CD4-positive, alpha-beta T cell treated with Interleukin-15 for 4 hours (primary cell): ENCODE results near the gene MRTFA.

Experiments used
- DNase-seq: peaks from one replicate; pipeline ENCODE4 v3.0.0-alpha.2; 2020; ENCODE audit warnings: low spot score

The MRTFA gene

DNA sequence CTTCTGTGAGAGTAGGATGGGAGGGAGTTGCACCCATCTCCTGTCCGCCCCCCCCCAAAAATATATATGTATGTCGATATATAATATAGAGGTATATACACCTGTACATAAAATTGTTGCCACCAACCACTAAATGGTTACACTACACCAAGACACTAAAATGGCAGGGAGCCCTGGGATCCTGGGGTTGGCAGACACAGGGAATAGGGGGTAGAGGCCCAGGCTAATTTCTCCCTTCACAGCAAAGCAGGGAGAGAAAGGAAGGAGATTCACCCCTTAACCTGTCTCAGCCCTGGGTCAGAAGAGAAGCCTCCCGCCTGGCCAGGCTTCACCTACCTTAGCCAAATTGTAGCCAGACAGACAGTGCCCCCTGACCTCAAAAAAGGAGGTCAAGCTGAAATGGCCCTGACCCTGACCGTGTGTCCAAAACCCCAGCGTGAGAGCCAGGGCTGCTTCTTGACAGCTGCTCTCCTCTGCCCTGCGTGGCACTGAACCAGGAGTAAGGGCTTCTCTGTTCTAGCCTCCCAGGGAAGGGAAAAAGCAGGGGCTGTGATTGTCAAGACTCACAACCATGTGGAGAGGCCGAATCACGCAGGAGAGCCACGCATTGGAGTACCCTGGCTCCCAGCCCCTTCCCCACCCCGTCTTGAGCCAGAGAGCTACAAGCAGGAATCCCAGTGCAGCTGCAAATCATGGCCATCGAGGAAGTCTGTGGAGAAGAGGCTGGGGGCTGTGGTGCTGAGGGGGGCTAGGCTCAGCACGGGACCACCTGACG lies 225.6 kb downstream of the MRTFA start:
- no peak for DNase-seq

GRCh38 chr22:40410272-40410671 lies 226.2 kb downstream of the MRTFA start:
- DNase-seq, result no peak

DNA sequence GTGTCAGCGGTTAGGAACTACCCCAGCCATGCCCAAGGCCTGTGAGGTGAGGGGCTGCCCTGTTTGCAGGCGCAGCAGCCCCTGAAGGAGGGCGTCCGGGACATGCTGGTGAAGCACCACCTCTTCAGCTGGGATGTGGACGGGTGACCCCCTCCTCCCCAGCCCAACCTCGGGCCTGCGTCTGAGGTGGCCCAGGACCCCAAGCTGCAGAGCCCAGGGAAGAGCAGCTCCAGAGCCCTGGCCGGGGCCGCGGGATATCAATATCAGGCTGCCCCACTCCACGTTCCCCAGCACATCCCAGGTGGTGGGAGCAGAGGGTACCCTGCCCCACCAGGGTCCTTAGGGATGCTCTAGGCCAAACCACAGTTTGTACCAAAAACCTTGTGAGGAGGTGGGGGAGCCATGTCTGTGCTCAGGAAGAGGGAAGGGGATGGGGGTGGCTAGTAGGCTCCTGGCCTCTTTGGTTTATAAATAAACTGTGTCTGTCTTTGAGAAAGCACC lies 226.9 kb downstream of the MRTFA start:
- no peak for DNase-seq

GRCh38 chr22:40408718-40409612 lies 227.6 kb downstream of the MRTFA start:
- no peak for DNase-seq

DNA sequence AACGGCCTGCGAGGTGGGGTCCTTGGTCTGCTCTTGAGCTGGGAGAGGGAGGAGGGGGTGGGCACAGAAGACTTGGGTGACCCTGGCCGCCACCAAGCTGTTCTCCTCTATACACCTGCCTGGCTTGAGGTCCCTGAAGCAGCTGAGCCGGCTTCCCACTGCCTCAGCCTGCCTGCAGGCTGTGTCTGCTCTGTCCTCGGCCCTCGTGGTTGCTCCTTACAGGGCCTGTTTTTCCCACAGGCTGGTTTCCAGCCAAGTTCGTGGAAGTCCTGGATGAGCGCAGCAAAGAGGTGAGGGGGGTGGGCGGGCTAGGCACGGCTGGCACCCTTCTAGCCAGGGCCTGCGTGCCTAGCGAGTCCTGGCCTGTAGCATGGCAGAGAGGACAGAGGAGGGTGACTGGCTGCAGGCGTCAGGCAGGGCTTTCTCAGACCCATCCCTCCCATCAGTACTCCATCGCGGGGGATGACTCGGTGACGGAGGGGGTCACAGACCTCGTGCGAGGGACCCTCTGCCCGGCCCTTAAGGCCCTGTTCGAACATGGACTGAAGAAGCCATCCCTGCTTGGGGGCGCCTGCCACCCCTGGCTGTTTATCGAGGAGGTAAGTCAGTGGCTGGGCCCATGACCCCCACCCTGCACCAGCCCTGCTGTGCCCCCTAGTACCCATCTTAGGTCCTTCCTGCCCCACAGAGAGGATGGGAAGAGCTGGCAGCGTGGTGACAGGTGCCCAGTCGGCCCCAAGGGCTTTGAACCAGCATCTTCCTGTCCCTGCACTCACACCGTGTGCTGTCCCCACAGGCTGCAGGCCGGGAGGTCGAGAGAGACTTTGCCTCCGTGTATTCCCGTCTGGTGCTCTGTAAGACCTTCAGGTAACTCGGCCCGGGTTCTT lies 228.4 kb downstream of the MRTFA start:
- DNase-seq, result no peak

GRCh38 chr22:40407021-40407761 lies 229.3 kb downstream of the MRTFA start:
- DNase-seq, result no peak

DNA sequence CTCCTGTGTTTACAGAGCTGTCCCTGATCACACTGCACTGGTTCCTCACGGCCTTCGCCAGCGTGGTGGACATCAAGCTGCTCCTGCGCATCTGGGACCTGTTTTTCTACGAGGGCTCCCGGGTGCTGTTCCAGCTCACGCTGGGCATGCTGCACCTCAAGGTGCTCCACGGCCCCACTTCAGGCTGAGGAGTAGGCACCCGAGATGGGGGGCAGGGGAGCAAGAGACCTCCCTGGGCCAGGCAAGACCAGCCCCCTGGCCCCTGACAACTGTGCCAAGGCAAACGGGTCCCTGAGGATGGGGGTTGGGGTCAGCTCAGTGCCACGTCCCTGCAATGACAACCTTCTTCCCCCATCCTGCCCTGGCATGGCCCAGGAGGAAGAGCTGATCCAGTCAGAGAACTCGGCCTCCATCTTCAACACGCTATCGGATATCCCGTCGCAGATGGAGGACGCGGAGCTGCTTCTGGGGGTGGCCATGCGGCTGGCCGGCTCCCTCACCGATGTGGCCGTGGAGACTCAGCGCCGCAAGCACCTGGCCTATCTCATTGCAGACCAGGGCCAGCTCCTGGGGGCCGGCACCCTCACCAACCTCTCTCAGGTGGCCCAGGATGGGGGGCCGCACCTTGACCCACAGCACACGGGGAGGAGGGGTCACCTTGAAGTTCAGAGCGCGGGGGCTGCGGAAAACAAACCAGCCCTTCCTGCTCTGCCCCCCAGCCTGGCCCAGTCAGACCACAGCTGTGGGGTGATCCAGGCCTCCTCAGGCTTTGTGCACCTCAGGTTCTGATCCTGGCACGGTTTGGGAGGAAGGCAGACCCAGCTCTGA lies 230.2 kb downstream of the MRTFA start:
- no peak for DNase-seq

DNA sequence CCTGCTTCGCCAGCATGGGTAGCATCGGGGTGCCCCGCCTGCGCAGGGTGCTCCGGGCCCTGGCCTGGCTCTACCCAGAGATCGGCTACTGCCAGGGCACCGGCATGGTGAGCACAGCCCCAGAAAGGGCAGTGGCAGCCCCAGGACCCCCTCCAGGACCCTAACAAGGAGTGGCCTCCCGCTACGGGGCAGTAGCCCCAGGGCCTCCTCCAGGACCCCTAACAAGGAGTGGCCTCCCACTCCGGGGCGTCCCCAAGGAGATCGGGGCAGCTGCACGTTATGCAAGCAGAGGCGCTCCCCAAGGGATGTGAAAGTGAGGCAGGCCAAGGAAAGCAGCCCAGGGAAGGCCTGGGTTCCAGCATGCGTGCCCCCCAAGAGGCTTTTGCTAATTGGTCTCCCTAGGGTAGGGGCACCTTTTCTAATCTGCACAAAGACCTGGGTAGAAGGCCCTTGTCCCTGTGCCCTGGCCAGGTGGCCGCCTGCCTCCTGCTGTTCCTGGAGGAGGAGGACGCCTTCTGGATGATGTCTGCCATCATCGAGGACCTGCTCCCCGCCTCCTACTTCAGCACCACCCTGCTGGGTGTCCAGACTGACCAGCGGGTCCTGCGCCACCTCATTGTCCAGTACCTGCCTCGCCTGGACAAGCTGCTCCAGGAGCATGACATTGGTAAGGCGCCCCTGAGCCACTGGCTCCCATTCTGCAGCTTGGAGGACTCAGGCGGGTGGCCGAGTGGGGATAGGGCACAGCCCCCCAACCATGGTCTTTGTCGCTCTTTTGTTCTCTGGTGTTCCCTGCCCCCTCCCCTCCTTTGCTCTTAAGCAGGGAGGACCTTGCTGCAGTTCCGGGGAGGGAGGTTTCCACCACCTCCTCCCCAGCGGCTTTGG lies 231.1 kb downstream of the MRTFA start:
- DNase-seq, result no peak

- no peak for DNase-seq
These were observed 232.0 kb downstream of the MRTFA start for GRCh38 chr22:40404251-40405177.

- no peak for DNase-seq
These were observed 232.9 kb downstream of the MRTFA start for GRCh38 chr22:40403651-40404050.

- no peak for DNase-seq
These were observed 233.4 kb downstream of the MRTFA start for GRCh38 chr22:40403141-40403540.

DNA sequence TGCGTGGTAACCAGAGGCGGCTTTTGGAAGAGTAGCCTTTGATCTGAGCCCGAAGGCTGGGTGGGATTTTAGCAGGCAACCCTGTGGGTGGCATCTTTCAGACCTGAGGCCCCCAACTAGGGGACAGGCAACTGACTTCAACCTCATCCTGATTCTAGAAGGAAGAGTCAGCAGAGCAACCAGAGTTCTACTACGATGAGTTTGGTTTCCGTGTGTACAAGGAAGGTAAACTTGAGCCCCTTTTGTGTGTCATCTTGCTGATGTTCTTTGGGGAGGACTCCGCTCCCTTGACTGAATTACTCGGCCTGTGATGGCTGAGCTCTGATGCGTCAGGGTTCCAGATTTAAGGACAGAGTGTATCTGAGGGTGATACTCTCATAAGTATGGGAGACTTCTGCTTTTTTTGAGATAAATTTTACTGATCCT lies 234.5 kb downstream of the MRTFA start:
- peak; percentile 27 for DNase-seq

- peak; percentile 71 for DNase-seq
These were observed 235.0 kb downstream of the MRTFA start for GRCh38 chr22:40401532-40401931.

- peak; percentile 65 for DNase-seq
These were observed 236.4 kb downstream of the MRTFA start for GRCh38 chr22:40400159-40400558.

DNA sequence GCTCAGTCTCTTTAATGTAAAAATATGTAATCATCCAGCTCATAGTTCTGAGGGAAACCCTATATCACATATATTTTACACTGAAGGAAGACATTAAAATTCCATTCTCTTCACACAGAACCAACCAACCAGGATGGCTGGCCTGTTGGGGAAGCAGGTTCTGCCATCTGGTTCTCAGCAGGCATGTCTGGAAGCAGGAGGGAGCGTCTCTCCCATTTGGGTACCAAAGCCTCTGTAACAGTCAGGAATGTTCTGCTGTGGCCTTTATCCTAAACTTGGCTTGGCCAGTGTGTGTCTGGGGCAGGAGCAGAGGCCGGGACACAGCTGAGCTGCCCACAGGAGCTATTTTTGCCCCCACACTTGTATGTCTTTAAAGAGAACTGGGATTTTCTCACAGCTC lies 236.9 kb downstream of the MRTFA start:
- no peak for DNase-seq

DNA sequence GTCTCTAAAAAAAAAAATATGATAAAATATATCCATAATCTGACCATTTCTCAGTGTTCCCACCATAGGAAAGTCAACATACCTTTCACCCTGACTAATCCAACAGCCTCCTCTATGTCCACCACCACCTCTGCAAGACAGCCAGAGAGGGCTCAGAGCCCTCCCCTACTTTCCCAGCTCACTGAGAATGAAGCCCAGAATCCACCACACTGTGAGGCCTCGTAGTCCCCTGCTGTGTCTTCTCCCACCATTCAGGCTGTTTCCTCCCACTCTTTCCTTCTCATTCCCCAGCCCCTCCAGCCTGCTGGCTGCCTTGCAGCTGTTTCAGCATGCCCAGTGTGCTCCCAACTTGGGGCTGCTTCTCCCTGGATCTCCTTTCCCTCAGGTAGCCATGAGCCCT lies 239.1 kb downstream of the MRTFA start:
- DNase-seq, result no peak

- DNase-seq, result no peak
These were observed 239.6 kb downstream of the MRTFA start for GRCh38 chr22:40396882-40397281.

DNA sequence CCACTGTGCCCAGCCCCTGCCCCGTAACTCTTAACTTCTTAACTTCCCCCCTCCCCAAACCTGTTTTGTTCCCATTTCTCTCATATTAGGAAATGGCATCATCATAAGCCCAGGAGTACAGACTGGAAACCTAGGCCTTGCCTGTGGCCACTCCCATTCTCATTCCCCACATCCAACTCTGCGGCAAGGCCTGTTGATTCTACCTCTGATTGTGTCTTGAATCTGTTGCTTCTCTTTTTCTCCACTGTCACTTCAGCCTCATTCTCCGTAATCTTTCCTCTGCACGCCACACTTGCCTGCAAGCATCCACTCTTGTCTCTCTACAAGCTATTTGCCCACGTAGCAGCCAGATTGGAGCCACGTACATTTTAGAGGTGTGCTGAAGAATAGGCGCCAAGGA lies 240.9 kb downstream of the MRTFA start:
- DNase-seq, result no peak
